Smooth muscle cell (in vitro differentiated cells): ENCODE data around the gene NME1. TPM values are rescaled to one million over a fixed set of nuclear protein-coding genes. Genes with fewer than 3 reads are reported as not detected.

Source experiments
- DNase-seq: peaks from one replicate; lab custom pipeline; 2025; ENCODE audit not compliant: unreplicated experiment; lab: John Stamatoyannopoulos, UW
- H2AFZ ChIP-seq: fragments of 200-600 bp; sonication (generic); 2 replicates; pipeline ENCODE4 v1.6.0; 2016; ENCODE audit warnings: antibody characterized with exemption, low read depth, mild to moderate bottlenecking
- H3F3A ChIP-seq: fragments of 200-600 bp; sonication (generic); 2 replicates; pipeline ENCODE4 v1.6.0; 2017; ENCODE audit warnings: antibody characterized with exemption, low read depth
- H3K27ac ChIP-seq: fragments of 200-600 bp; sonication (generic); 2 replicates; pipeline ENCODE4 v1.5.1; 2016; ENCODE audit warnings: low read depth, mild to moderate bottlenecking
- H3K27me3 ChIP-seq: fragments of 200-600 bp; sonication (generic); 2 replicates; pipeline ENCODE4 v1.6.1; 2016; ENCODE audit warnings: low read depth, mild to moderate bottlenecking
- H3K36me3 ChIP-seq: fragments of 200-600 bp; sonication (generic); 2 replicates; pipeline ENCODE4 v1.5.1; 2016; ENCODE audit warnings: low read depth
- H3K4me1 ChIP-seq: fragments of 200-600 bp; sonication (generic); 2 replicates; pipeline ENCODE4 v1.5.1; 2016; ENCODE audit warnings: low read depth
- H3K4me2 ChIP-seq: fragments of 200-600 bp; sonication (generic); 2 replicates; pipeline ENCODE4 v1.6.0; 2016; ENCODE audit warnings: mild to moderate bottlenecking
- H3K4me3 ChIP-seq: fragments of 200-600 bp; sonication (generic); 2 replicates; pipeline ENCODE4 v1.5.1; 2016; ENCODE audit warnings: mild to moderate bottlenecking
- H3K79me2 ChIP-seq: fragments of 200-600 bp; sonication (generic); 2 replicates; pipeline ENCODE4 v1.6.0; 2016; ENCODE audit warnings: low read depth, mild to moderate bottlenecking
- H3K9ac ChIP-seq: fragments of 200-600 bp; sonication (generic); 2 replicates; pipeline ENCODE4 v1.6.0; 2016; ENCODE audit warnings: low read depth
- H3K9me3 ChIP-seq: fragments of 200-600 bp; sonication (generic); replicated peaks from 2 replicates; pipeline ENCODE4 v1.5.1; 2016; ENCODE audit warnings: low read depth
- H4K20me1 ChIP-seq: fragments of 200-600 bp; sonication (generic); 2 replicates; pipeline ENCODE4 v1.6.0; 2016; ENCODE audit warnings: low read depth
- WGBS: methylation state at CpG from one replicate; pipeline ENCODE4 v1.1.7; 2016; ENCODE audit warnings: low lambda C conversion rate; 5-methylcytosine and 5-hydroxymethylcytosine counted together
- polyA plus RNA-seq: library from polyadenylated mRNA; unstranded; fragments of >200 nt; fragmentation: Nextera tagmentation; extraction: Ambion mirVana; gene quantifications from 2 replicates; pipeline ENCODE4 v1.2.1, GENCODE V29; 2016
- total RNA-seq: library from RNA; depleted of rRNA; stranded (reverse); fragments of >200 nt; gene quantifications from 2 replicates; pipeline ENCODE4 v1.2.3, GENCODE V29; 2014
- TF ChIP-seq, protein P1 (sequence below): fragments of 200-600 bp; sonication (generic); IDR thresholded peaks from 2 replicates; pipeline ENCODE4 v1.5.1; 2017; ENCODE audit warnings: borderline replicate concordance, mild to moderate bottlenecking, antibody characterized with exemption; ENCODE audit not compliant: insufficient read depth, poor library complexity, severe bottlenecking

NME1 gene
- total and polyA plus RNA-seq, 2 experiments from 2014 or later: 119 to 222 TPM

DNA sequence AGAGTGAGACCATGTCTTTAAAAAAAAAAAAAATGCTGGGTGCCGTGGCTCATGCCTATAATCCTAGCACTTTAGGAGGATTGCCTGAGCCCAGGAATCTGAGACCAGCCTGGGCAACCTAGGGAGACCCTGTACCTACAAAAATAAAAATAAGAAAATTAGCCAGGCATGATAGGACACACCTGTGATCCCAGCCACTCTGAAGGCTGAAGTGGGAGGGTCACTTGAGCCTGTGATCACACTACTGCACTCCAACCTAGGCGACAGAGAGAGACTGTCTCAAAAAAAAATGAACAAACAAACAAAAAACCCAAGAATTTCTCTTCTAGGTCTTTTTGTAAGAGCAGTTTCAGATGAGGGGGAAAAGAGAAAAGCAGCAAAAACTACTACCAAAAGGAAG is 47.5 kb downstream of the NME1 start:
- no peak overlapping the region for H3K9ac ChIP-seq
- H2AFZ ChIP-seq: no peak overlapping the region
- H3F3A ChIP-seq: no peaks in the 10 kb centered on the region
- no peak for DNase-seq
- H3K4me3 ChIP-seq: no peak overlapping the region
- no peak overlapping the region for H3K4me2 ChIP-seq
- H3K9me3 ChIP-seq: no peaks in the 10 kb centered on the region
- peaks cover 19% of the 10 kb centered on the region for H3K36me3 ChIP-seq
- H3K27me3 ChIP-seq: no peaks in the 10 kb centered on the region
- H3K4me1 ChIP-seq: no peaks in the 10 kb centered on the region
- H4K20me1 ChIP-seq: no peaks in the 10 kb centered on the region
- H3K79me2 ChIP-seq: no peaks in the 10 kb centered on the region
- TF ChIP-seq, protein P1, sequence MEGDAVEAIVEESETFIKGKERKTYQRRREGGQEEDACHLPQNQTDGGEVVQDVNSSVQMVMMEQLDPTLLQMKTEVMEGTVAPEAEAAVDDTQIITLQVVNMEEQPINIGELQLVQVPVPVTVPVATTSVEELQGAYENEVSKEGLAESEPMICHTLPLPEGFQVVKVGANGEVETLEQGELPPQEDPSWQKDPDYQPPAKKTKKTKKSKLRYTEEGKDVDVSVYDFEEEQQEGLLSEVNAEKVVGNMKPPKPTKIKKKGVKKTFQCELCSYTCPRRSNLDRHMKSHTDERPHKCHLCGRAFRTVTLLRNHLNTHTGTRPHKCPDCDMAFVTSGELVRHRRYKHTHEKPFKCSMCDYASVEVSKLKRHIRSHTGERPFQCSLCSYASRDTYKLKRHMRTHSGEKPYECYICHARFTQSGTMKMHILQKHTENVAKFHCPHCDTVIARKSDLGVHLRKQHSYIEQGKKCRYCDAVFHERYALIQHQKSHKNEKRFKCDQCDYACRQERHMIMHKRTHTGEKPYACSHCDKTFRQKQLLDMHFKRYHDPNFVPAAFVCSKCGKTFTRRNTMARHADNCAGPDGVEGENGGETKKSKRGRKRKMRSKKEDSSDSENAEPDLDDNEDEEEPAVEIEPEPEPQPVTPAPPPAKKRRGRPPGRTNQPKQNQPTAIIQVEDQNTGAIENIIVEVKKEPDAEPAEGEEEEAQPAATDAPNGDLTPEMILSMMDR: no peak
- H3K27ac ChIP-seq: no peak overlapping the region
- 96% methylated on average over 2 of the region's 2 CpGs for WGBS

DNA sequence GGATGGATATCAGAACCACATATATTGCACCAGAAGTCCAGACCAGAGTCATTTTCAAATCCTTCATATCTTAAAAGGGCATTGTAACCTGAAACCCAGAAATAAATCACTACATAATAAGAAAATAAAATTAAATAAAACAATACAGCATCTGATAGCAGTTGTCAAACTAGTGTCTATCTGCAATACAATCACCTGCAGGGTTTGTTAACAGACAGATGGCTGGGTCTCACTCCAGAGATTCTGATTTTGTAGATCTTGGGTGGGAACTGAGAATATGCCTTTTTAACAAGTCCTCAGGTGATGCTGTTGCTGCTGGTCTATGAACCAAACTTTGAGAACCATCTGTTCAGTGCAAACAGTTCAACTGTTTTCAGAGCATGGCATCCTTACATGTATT is 50.5 kb downstream of the NME1 start:
- TF ChIP-seq, protein P1: no peak
- H3K4me2 ChIP-seq: no peak overlapping the region
- DNase-seq: no peak

More for the DNA sequence above, 50.5 kb downstream of the NME1 start:
- Histone ChIP-seq H3K79me2 (no peaks in the 10 kb centered on the region), H3K27ac (no peak overlapping the region), H3F3A (no peaks in the 10 kb centered on the region), H3K36me3 (peaks cover 19% of the 10 kb centered on the region), H3K4me3 (no peak overlapping the region), H4K20me1 (no peaks in the 10 kb centered on the region), H3K9ac (no peak overlapping the region), H3K4me1 (no peaks in the 10 kb centered on the region), H3K27me3 (no peaks in the 10 kb centered on the region), H3K9me3 (no peaks in the 10 kb centered on the region), H2AFZ (no peak overlapping the region)

Other genes starting within 250 kb of the NME1 start
- 64.8 and 81.1 TPM in 2 replicates for gene SPAG9, start 32.7 kb upstream of the NME1 start, total RNA-seq
- 25.1 and 29.1 TPM in 2 replicates for gene SPAG9, start 32.7 kb upstream of the NME1 start, polyA plus RNA-seq
- 376 and 496 TPM in 2 replicates for gene NME2, start 12.9 kb downstream of the NME1 start, total RNA-seq
- gene NME2, start 12.9 kb downstream of the NME1 start, polyA plus RNA-seq: 675 and 678 TPM in 2 replicates
- 7.9 and 11.3 TPM in 2 replicates for gene MBTD1, start 106.5 kb downstream of the NME1 start, total RNA-seq
- 1.3 and 3.3 TPM in 2 replicates for gene MBTD1, start 106.5 kb downstream of the NME1 start, polyA plus RNA-seq
- 36.9 and 42.1 TPM in 2 replicates for gene UTP18, start 107.0 kb downstream of the NME1 start, total RNA-seq
- gene UTP18, start 107.0 kb downstream of the NME1 start, polyA plus RNA-seq: 24.6 and 31.7 TPM in 2 replicates